GM23338 (cell line): ENCODE results near the gene ATXN7L3. TPM values are rescaled to one million over a fixed set of nuclear protein-coding genes. Genes with fewer than 3 reads are reported as not detected.

Experiments
- ATAC-seq: fragments of 200-7000 bp; cut with Tn5 transposase; 3 replicates; pipeline ENCODE4 v1.9.1; 2020
- DNase-seq: peaks from one replicate; pipeline ENCODE4 v3.0.0-alpha.2; 2015; ENCODE audit warnings: low spot score
- H2AFZ ChIP-seq: fragments of 200-600 bp; sonication (generic); 2 replicates; pipeline ENCODE4 v1.8.0; 2016; ENCODE audit warnings: antibody characterized with exemption, mild to moderate bottlenecking, moderate library complexity
- H3F3A ChIP-seq: fragments of 200-600 bp; sonication (generic); replicated peaks from 2 replicates; pipeline ENCODE4 v1.8.0; 2017; ENCODE audit warnings: antibody characterized with exemption, mixed run types, low read depth
- H3K27ac ChIP-seq: fragments of 200-600 bp; sonication (generic); 2 replicates; pipeline ENCODE4 v1.6.1; 2016; ENCODE audit warnings: low read depth
- H3K27me3 ChIP-seq: fragments of 200-600 bp; sonication (generic); 2 replicates; pipeline ENCODE4 v1.8.0; 2016; ENCODE audit warnings: mild to moderate bottlenecking, mixed run types, moderate library complexity; ENCODE audit not compliant: insufficient read depth
- H3K36me3 ChIP-seq: fragments of 200-600 bp; sonication (generic); 2 replicates; pipeline ENCODE4 v1.8.0; 2016; ENCODE audit warnings: mild to moderate bottlenecking; ENCODE audit not compliant: insufficient read depth
- H3K4me1 ChIP-seq: fragments of 200-600 bp; sonication (generic); 2 replicates; pipeline ENCODE4 v1.8.0; 2016; ENCODE audit warnings: mild to moderate bottlenecking, moderate library complexity; ENCODE audit not compliant: insufficient read depth
- H3K4me2 ChIP-seq: fragments of 200-600 bp; sonication (generic); 2 replicates; pipeline ENCODE4 v1.7.1; 2017; ENCODE audit warnings: mixed run types
- H3K4me3 ChIP-seq: fragments of 200-600 bp; sonication (generic); 2 replicates; pipeline ENCODE4 v1.6.1; 2016; ENCODE audit warnings: mixed run types
- H3K79me2 ChIP-seq: fragments of 200-600 bp; sonication (generic); replicated peaks from 2 replicates; pipeline ENCODE4 v1.8.0; 2017; ENCODE audit warnings: mild to moderate bottlenecking; ENCODE audit not compliant: insufficient read depth
- H3K9me2 ChIP-seq: fragments of 200-600 bp; sonication (generic); 2 replicates; pipeline ENCODE4 v1.8.0; 2017; ENCODE audit not compliant: insufficient read depth
- H4K20me1 ChIP-seq: fragments of 200-600 bp; sonication (generic); replicated peaks from 2 replicates; pipeline ENCODE4 v1.8.0; 2017; ENCODE audit warnings: mild to moderate bottlenecking; ENCODE audit not compliant: insufficient read depth
- H3K27ac Mint-ChIP-seq: 2 replicates; pipeline ENCODE4 v1.8.0; 2020; ENCODE audit warnings: inconsistent platforms, mild to moderate bottlenecking, moderate library complexity, mixed read lengths
- H3K27me3 Mint-ChIP-seq: 3 replicates; pipeline ENCODE4 v1.8.0; 2022; ENCODE audit warnings: low read depth, mild to moderate bottlenecking, moderate library complexity, mixed read lengths, inconsistent platforms; ENCODE audit not compliant: insufficient read depth, poor library complexity
- H3K36me3 Mint-ChIP-seq: 3 replicates; pipeline ENCODE4 v1.8.0; 2021; ENCODE audit warnings: low read depth, mild to moderate bottlenecking, inconsistent platforms, moderate library complexity, mixed read lengths
- H3K4me1 Mint-ChIP-seq: 3 replicates; pipeline ENCODE4 v1.8.0; 2020; ENCODE audit warnings: mild to moderate bottlenecking, inconsistent platforms, mixed read lengths
- H3K4me3 Mint-ChIP-seq: 3 replicates; pipeline ENCODE4 v1.8.0; 2021; ENCODE audit warnings: moderate library complexity, mild to moderate bottlenecking, inconsistent platforms, mixed read lengths
- H3K9me3 Mint-ChIP-seq: 3 replicates; pipeline ENCODE4 v1.8.0; 2020; ENCODE audit warnings: moderate library complexity, mild to moderate bottlenecking, inconsistent platforms, mixed read lengths
- CREB1 ChIP-seq: fragments of 250-450 bp; sonication (Bioruptor Pico); IDR thresholded peaks from 2 replicates; pipeline ENCODE4 v1.5.0; 2020; ENCODE audit warnings: low read depth, mild to moderate bottlenecking, moderate library complexity
- EZH2 ChIP-seq: fragments of 200-600 bp; sonication (generic); IDR thresholded peaks from one replicate; pipeline ENCODE4 v1.8.0; 2017; ENCODE audit warnings: antibody characterized with exemption, mild to moderate bottlenecking, low read depth; ENCODE audit not compliant: unreplicated experiment
- EZH2phosphoT487 ChIP-seq: fragments of 200-600 bp; sonication (generic); IDR thresholded peaks from one replicate; pipeline ENCODE4 v1.8.1; 2018; ENCODE audit warnings: antibody characterized with exemption; ENCODE audit not compliant: unreplicated experiment
- JUNB ChIP-seq: IDR thresholded peaks from one replicate; pipeline ENCODE4 v1.6.1; 2016; ENCODE audit warnings: antibody characterized with exemption; ENCODE audit not compliant: unreplicated experiment
- NANOG ChIP-seq: IDR thresholded peaks from 2 replicates; pipeline ENCODE4 v1.6.1; 2016; ENCODE audit warnings: antibody characterized with exemption, borderline replicate concordance
- POLR2AphosphoS5 ChIP-seq: IDR thresholded peaks from 2 replicates; pipeline ENCODE4 v1.6.1; 2016; ENCODE audit warnings: antibody characterized with exemption, low read depth
- REST ChIP-seq: IDR thresholded peaks from one replicate; pipeline ENCODE4 v1.6.1; 2018; ENCODE audit warnings: antibody characterized with exemption; ENCODE audit not compliant: unreplicated experiment
- STAT1 ChIP-seq: IDR thresholded peaks from one replicate; pipeline ENCODE4 v1.6.1; 2016; ENCODE audit warnings: antibody characterized with exemption; ENCODE audit not compliant: unreplicated experiment
- ZNF114 ChIP-seq: fragments of 250-450 bp; sonication (Bioruptor Pico); IDR thresholded peaks from 2 replicates; pipeline ENCODE4 v1.5.0; 2020; ENCODE audit warnings: mild to moderate bottlenecking, moderate library complexity
- ZNF331 ChIP-seq: fragments of 250-450 bp; sonication (Bioruptor Pico); IDR thresholded peaks from 2 replicates; pipeline ENCODE4 v1.5.0; 2020; ENCODE audit warnings: low read depth, mild to moderate bottlenecking, moderate library complexity
- polyA plus RNA-seq: library from polyadenylated mRNA; unstranded; fragments of >200 nt; fragmentation: Nextera tagmentation; extraction: Ambion mirVana; gene quantifications from 2 replicates; pipeline ENCODE4 v1.2.1, GENCODE V29; 2016
- total RNA-seq: library from RNA; depleted of rRNA; stranded (reverse); fragments of >200 nt; shearing (Covaris generic); gene quantifications from 2 replicates; pipeline ENCODE4 v1.2.3, GENCODE V29; 2014
- TF ChIP-seq, protein P1 (sequence below): fragments of 250-450 bp; sonication (Bioruptor Pico); IDR thresholded peaks from 2 replicates; pipeline ENCODE4 v1.5.0; 2020; ENCODE audit warnings: mild to moderate bottlenecking, moderate library complexity
- TF ChIP-seq, protein P2 (sequence below), 2 experiments: fragments of 200-600 bp in 1 of 2; sonication (generic) in 1 of 2; conservative IDR thresholded peaks; 2 replicates each; pipeline versions ENCODE4 v1.5.1 to v1.6.1; 2016 to 2017; ENCODE audit warnings: antibody characterized with exemption in 2 of 2, low read depth in 2 of 2, mild to moderate bottlenecking in 2 of 2, moderate library complexity in 1 of 2
- TF ChIP-seq, protein P3 (sequence below): IDR thresholded peaks from 2 replicates; pipeline ENCODE4 v1.6.1; 2016; ENCODE audit warnings: antibody characterized with exemption

ATXN7L3 gene
- total and polyA plus RNA-seq, 2 experiments from 2014 or later, result 20.6 to 95.0 TPM

DNA sequence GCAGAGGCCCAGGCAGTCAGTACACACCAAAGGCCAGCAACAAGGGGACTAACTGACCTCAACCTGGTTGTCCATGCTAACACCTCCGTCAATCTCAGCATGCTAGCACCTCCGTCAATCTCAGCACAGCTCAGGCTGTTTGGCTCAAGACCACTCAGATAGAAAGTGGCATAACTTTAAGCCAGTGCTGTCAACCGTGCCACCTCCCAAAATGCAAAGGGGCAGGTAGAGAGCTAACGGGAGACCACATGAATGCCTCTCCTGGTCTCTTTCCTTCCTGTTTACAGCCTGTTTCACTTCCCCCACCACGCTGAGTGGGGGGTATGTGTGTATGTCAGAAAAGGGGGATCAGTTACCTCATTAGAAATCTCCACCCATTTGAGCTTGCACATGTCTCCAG, 16.5 kb upstream of the ATXN7L3 start:
- TF ChIP-seq ZNF331 (CRISPR knock-in tag), result no peak
- no peak for TF ChIP-seq CREB1 (CRISPR knock-in tag)
- TF ChIP-seq POLR2AphosphoS5, result no peak
- TF ChIP-seq, protein P1, sequence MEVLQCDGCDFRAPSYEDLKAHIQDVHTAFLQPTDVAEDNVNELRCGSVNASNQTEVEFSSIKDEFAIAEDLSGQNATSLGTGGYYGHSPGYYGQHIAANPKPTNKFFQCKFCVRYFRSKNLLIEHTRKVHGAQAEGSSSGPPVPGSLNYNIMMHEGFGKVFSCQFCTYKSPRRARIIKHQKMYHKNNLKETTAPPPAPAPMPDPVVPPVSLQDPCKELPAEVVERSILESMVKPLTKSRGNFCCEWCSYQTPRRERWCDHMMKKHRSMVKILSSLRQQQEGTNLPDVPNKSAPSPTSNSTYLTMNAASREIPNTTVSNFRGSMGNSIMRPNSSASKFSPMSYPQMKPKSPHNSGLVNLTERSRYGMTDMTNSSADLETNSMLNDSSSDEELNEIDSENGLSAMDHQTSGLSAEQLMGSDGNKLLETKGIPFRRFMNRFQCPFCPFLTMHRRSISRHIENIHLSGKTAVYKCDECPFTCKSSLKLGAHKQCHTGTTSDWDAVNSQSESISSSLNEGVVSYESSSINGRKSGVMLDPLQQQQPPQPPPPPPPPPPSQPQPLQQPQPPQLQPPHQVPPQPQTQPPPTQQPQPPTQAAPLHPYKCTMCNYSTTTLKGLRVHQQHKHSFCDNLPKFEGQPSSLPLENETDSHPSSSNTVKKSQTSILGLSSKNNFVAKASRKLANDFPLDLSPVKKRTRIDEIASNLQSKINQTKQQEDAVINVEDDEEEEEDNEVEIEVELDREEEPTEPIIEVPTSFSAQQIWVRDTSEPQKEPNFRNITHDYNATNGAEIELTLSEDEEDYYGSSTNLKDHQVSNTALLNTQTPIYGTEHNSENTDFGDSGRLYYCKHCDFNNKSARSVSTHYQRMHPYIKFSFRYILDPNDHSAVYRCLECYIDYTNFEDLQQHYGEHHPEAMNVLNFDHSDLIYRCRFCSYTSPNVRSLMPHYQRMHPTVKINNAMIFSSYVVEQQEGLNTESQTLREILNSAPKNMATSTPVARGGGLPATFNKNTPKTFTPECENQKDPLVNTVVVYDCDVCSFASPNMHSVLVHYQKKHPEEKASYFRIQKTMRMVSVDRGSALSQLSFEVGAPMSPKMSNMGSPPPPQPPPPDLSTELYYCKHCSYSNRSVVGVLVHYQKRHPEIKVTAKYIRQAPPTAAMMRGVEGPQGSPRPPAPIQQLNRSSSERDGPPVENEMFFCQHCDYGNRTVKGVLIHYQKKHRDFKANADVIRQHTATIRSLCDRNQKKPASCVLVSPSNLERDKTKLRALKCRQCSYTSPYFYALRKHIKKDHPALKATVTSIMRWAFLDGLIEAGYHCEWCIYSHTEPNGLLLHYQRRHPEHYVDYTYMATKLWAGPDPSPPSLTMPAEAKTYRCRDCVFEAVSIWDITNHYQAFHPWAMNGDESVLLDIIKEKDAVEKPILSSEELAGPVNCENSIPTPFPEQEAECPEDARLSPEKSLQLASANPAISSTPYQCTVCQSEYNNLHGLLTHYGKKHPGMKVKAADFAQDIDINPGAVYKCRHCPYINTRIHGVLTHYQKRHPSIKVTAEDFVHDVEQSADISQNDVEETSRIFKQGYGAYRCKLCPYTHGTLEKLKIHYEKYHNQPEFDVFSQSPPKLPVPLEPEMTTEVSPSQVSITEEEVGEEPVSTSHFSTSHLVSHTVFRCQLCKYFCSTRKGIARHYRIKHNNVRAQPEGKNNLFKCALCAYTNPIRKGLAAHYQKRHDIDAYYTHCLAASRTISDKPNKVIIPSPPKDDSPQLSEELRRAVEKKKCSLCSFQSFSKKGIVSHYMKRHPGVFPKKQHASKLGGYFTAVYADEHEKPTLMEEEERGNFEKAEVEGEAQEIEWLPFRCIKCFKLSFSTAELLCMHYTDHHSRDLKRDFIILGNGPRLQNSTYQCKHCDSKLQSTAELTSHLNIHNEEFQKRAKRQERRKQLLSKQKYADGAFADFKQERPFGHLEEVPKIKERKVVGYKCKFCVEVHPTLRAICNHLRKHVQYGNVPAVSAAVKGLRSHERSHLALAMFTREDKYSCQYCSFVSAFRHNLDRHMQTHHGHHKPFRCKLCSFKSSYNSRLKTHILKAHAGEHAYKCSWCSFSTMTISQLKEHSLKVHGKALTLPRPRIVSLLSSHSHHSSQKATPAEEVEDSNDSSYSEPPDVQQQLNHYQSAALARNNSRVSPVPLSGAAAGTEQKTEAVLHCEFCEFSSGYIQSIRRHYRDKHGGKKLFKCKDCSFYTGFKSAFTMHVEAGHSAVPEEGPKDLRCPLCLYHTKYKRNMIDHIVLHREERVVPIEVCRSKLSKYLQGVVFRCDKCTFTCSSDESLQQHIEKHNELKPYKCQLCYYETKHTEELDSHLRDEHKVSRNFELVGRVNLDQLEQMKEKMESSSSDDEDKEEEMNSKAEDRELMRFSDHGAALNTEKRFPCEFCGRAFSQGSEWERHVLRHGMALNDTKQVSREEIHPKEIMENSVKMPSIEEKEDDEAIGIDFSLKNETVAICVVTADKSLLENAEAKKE (CRISPR knock-in tag), result no peak
- no peak for TF ChIP-seq JUNB
- TF ChIP-seq, protein P2, sequence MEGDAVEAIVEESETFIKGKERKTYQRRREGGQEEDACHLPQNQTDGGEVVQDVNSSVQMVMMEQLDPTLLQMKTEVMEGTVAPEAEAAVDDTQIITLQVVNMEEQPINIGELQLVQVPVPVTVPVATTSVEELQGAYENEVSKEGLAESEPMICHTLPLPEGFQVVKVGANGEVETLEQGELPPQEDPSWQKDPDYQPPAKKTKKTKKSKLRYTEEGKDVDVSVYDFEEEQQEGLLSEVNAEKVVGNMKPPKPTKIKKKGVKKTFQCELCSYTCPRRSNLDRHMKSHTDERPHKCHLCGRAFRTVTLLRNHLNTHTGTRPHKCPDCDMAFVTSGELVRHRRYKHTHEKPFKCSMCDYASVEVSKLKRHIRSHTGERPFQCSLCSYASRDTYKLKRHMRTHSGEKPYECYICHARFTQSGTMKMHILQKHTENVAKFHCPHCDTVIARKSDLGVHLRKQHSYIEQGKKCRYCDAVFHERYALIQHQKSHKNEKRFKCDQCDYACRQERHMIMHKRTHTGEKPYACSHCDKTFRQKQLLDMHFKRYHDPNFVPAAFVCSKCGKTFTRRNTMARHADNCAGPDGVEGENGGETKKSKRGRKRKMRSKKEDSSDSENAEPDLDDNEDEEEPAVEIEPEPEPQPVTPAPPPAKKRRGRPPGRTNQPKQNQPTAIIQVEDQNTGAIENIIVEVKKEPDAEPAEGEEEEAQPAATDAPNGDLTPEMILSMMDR (conservative IDR thresholded peaks at IDR 0.05; ENCODE audit: low read depth in 2 of 2), result no peak
- TF ChIP-seq EZH2, result no peak
- TF ChIP-seq NANOG, result no peak
- TF ChIP-seq REST, result no peak
- no peak for TF ChIP-seq EZH2phosphoT487
- TF ChIP-seq, protein P3, sequence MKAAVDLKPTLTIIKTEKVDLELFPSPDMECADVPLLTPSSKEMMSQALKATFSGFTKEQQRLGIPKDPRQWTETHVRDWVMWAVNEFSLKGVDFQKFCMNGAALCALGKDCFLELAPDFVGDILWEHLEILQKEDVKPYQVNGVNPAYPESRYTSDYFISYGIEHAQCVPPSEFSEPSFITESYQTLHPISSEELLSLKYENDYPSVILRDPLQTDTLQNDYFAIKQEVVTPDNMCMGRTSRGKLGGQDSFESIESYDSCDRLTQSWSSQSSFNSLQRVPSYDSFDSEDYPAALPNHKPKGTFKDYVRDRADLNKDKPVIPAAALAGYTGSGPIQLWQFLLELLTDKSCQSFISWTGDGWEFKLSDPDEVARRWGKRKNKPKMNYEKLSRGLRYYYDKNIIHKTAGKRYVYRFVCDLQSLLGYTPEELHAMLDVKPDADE, result no peak
- no peak for TF ChIP-seq ZNF114 (CRISPR knock-in tag)
- no peak for TF ChIP-seq STAT1
- peaks cover 6% of the 10 kb centered on the region; the same call in 1 of the 2 replicates for H3K4me1 ChIP-seq
- no peaks in the 10 kb centered on the region for H3K9me2 ChIP-seq
- Mint-ChIP-seq H3K36me3 (peaks cover 61% of the 10 kb centered on the region), H3K4me1 (peaks cover 18% of the 10 kb centered on the region), H3K27me3 (peaks cover 23% of the 10 kb centered on the region), H3K27ac (no peak overlapping the region), H3K9me3 (no peaks in the 10 kb centered on the region), H3K4me3 (no peak overlapping the region; the same call in 2 of the 3 replicates)
- DNase-seq, result no peak
- peaks cover 15% of the 10 kb centered on the region for H3K36me3 ChIP-seq
- peaks cover 24% of the 10 kb centered on the region for H3K79me2 ChIP-seq
- no peaks in the 10 kb centered on the region; the same call in none of the 2 replicates for H4K20me1 ChIP-seq
- no peak overlapping the region for H3K4me2 ChIP-seq
- ATAC-seq, result no peak
- H3K4me3 ChIP-seq, result no peak overlapping the region
- peaks cover 20% of the 10 kb centered on the region; the same call in 1 of the 2 replicates for H3F3A ChIP-seq
- no peak overlapping the region for H3K27ac ChIP-seq
- H2AFZ ChIP-seq, result no peak overlapping the region
- no peaks in the 10 kb centered on the region for H3K27me3 ChIP-seq
